Sigmoid colon (tissue), 7 donors: Measurements from ENCODE around the gene KCNQ5. TPM values are rescaled to one million over a fixed set of nuclear protein-coding genes. Genes with fewer than 3 reads are reported as not detected.

Experiments used
- DNase-seq: peaks from one replicate; pipeline ENCODE4 v3.0.0-alpha.2; 2019
- H3K27ac ChIP-seq, 4 donors: fragments of 200-600 bp; sonication (generic); one replicate each; pipeline ENCODE4 v1.5.1; 2016 to 2019; ENCODE audit warnings: mild to moderate bottlenecking in 1 of 4
- H3K27me3 ChIP-seq, 3 donors: fragments of 200-600 bp; sonication (generic); one replicate each; pipeline ENCODE4 v1.5.1; 2019; ENCODE audit warnings: mild to moderate bottlenecking in 1 of 3
- H3K36me3 ChIP-seq, 4 donors: fragments of 200-600 bp; sonication (generic); one replicate each; pipeline ENCODE4 v1.5.1; 2016 to 2019
- H3K4me1 ChIP-seq, 4 donors: fragments of 200-600 bp; sonication (generic); one replicate each; pipeline ENCODE4 v1.5.1; 2017 to 2019
- H3K4me3 ChIP-seq, 4 donors: fragments of 200-600 bp; sonication (generic); one replicate each; pipeline ENCODE4 v1.5.1; 2017 to 2019; ENCODE audit warnings: mild to moderate bottlenecking in 2 of 4, moderate library complexity in 1 of 4
- H3K9me3 ChIP-seq, 4 donors: fragments of 200-600 bp in 3 of 4; sonication (generic) in 3 of 4; one replicate each; pipeline versions ENCODE4 v1.5.1 to v1.6.1; 2013 to 2019
- CTCF ChIP-seq, 4 experiments: fragments of 450-650 bp in 3 of 4; fragments of 200-600 bp in 1 of 4; IDR thresholded peaks; one replicate each; pipeline ENCODE4 v1.5.1; 2016 to 2019; ENCODE audit warnings: antibody characterized with exemption in 4 of 4, mild to moderate bottlenecking in 3 of 4, moderate library complexity in 2 of 4
- EP300 ChIP-seq, 4 donors: sonication (generic); formaldehyde crosslinking; IDR thresholded peaks; one replicate each; pipeline ENCODE4 v1.6.1; 2017; ENCODE audit warnings: antibody characterized with exemption in 4 of 4
- POLR2A ChIP-seq, 2 donors: fragments of 450-650 bp; IDR thresholded peaks; one replicate each; pipeline ENCODE4 v1.6.1; 2016; ENCODE audit warnings: antibody characterized with exemption in 2 of 2, mild to moderate bottlenecking in 2 of 2, moderate library complexity in 2 of 2
- POLR2AphosphoS5 ChIP-seq, 4 donors: sonication (generic); formaldehyde crosslinking; IDR thresholded peaks; one replicate each; pipeline ENCODE4 v1.6.1; 2017; ENCODE audit warnings: antibody characterized with exemption in 4 of 4
- WGBS, 2 donors: extraction: QIAGEN DNeasy Blood & Tissue Kit; methylation state at CpG; one replicate each; pipeline ENCODE4 v1.1.7; 2013; 5-methylcytosine and 5-hydroxymethylcytosine counted together
- intact Hi-C: fragments of 100-400 bp; cut with DNase I; formaldehyde crosslinking; loops from one replicate; pipeline ENCODE4 v1.15.1; 2023
- polyA plus RNA-seq, 3 donors: library from polyadenylated mRNA; stranded (reverse); fragments of 200-250 nt; gene quantifications; one replicate each; pipeline ENCODE4 v1.2.3, GENCODE V29; 2013
- total RNA-seq, 4 donors: library from RNA; depleted of rRNA; stranded (reverse); fragments of >200 nt; gene quantifications; one replicate each; pipeline ENCODE4 v1.1.0, GENCODE V29; 2016
- donor health status: healthy with polysubstance abuse.
- donor health status: Bipolar disorder and iron deficiency.
- donor health status: healthy.

Gene KCNQ5
- total and polyA plus RNA-seq, 7 donors = 0.49 to 2.1 (median 1.1) TPM; not detected in 2

- H3K36me3 ChIP-seq = no peaks in the 10 kb centered on the region
- intact Hi-C loops = no loop called here
- no peak overlapping the region for H3K27ac ChIP-seq
- H3K4me3 ChIP-seq = no peak overlapping the region
- WGBS, 2 donors = 52 to 65% methylated on average over 3 of the region's 3 CpGs
- no peak for DNase-seq
- H3K4me1 ChIP-seq = no peaks in the 10 kb centered on the region
- H3K27me3 ChIP-seq = no peaks in the 10 kb centered on the region
- H3K9me3 ChIP-seq = no peaks in the 10 kb centered on the region
- no peak for TF ChIP-seq CTCF (IDR thresholded peaks at IDR 0.05)
- TF ChIP-seq POLR2AphosphoS5 (IDR thresholded peaks at IDR 0.05) = no peak
- TF ChIP-seq EP300 (IDR thresholded peaks at IDR 0.05) = no peak
- no peak for TF ChIP-seq POLR2A (IDR thresholded peaks at IDR 0.05)
Observed at GRCh38 chr6:73079978-73080377, 458.1 kb downstream of the KCNQ5 start.

GRCh38 chr6:73081955-73082354 is 460.1 kb downstream of the KCNQ5 start:
- Histone ChIP-seq H3K27me3 (no peaks in the 10 kb centered on the region), H3K36me3 (no peaks in the 10 kb centered on the region), H3K9me3 (no peaks in the 10 kb centered on the region), H3K4me1 (no peaks in the 10 kb centered on the region), H3K4me3 (no peak overlapping the region), H3K27ac (no peak overlapping the region)
- TF ChIP-seq CTCF (IDR thresholded peaks at IDR 0.05) (no peak), EP300 (IDR thresholded peaks at IDR 0.05) (no peak), POLR2A (IDR thresholded peaks at IDR 0.05) (no peak), POLR2AphosphoS5 (IDR thresholded peaks at IDR 0.05) (no peak)
- WGBS, 2 donors = 73 to 86% methylated on average over 2 of the region's 2 CpGs
- intact Hi-C loops = no loop called here
- no peak for DNase-seq

- TF ChIP-seq EP300 (IDR thresholded peaks at IDR 0.05) = no peak
- no peak for TF ChIP-seq CTCF (IDR thresholded peaks at IDR 0.05)
- no peak for TF ChIP-seq POLR2A (IDR thresholded peaks at IDR 0.05)
- no peak for TF ChIP-seq POLR2AphosphoS5 (IDR thresholded peaks at IDR 0.05)
- intact Hi-C loops = no loop called here
- Histone ChIP-seq H3K4me3 (no peak overlapping the region), H3K4me1 (no peaks in the 10 kb centered on the region), H3K9me3 (no peaks in the 10 kb centered on the region), H3K36me3 (no peaks in the 10 kb centered on the region), H3K27ac (no peak overlapping the region), H3K27me3 (no peaks in the 10 kb centered on the region)
- WGBS, 2 donors = 82 to 84% methylated on average over 3 of the region's 3 CpGs
- DNase-seq = no peak
Observed at GRCh38 chr6:73083886-73084285, 462.0 kb downstream of the KCNQ5 start.

- no peak overlapping the region for H3K4me3 ChIP-seq
- no peaks in the 10 kb centered on the region for H3K9me3 ChIP-seq
- no peaks in the 10 kb centered on the region for H3K27me3 ChIP-seq
- no peak overlapping the region for H3K27ac ChIP-seq
- DNase-seq = no peak
- intact Hi-C loops = no loop called here
- no peaks in the 10 kb centered on the region for H3K36me3 ChIP-seq
- TF ChIP-seq POLR2A (IDR thresholded peaks at IDR 0.05) (no peak), CTCF (IDR thresholded peaks at IDR 0.05) (no peak), EP300 (IDR thresholded peaks at IDR 0.05) (no peak), POLR2AphosphoS5 (IDR thresholded peaks at IDR 0.05) (no peak)
- 30 to 44% methylated on average over 4 of the region's 4 CpGs for WGBS, 2 donors
- no peaks in the 10 kb centered on the region for H3K4me1 ChIP-seq
Observed at GRCh38 chr6:73085443-73085871, 463.6 kb downstream of the KCNQ5 start.

GRCh38 chr6:73086726-73087125 is 464.9 kb downstream of the KCNQ5 start:
- no peaks in the 10 kb centered on the region for H3K9me3 ChIP-seq
- no peak overlapping the region for H3K4me3 ChIP-seq
- WGBS, 2 donors = 74 to 84% methylated on average over 2 of the region's 2 CpGs
- TF ChIP-seq EP300 (IDR thresholded peaks at IDR 0.05) (no peak), CTCF (IDR thresholded peaks at IDR 0.05) (no peak), POLR2A (IDR thresholded peaks at IDR 0.05) (no peak), POLR2AphosphoS5 (IDR thresholded peaks at IDR 0.05) (no peak)
- H3K27ac ChIP-seq = no peak overlapping the region
- no peak for DNase-seq
- no peaks in the 10 kb centered on the region for H3K4me1 ChIP-seq
- intact Hi-C loops = no loop called here
- H3K27me3 ChIP-seq = no peaks in the 10 kb centered on the region
- no peaks in the 10 kb centered on the region for H3K36me3 ChIP-seq
